Measurements from ENCODE around the gene ZC3HAV1. TPM values are rescaled to one million over a fixed set of nuclear protein-coding genes. Genes with fewer than 3 reads are reported as not detected.

The ZC3HAV1 gene
- total and polyA plus RNA-seq, 9 of the 15 experiments (the other 6 are each of a cell fraction or from before 2014, with no cell fraction given): 11.9 to 40.5 (median 23.9) TPM

DNA sequence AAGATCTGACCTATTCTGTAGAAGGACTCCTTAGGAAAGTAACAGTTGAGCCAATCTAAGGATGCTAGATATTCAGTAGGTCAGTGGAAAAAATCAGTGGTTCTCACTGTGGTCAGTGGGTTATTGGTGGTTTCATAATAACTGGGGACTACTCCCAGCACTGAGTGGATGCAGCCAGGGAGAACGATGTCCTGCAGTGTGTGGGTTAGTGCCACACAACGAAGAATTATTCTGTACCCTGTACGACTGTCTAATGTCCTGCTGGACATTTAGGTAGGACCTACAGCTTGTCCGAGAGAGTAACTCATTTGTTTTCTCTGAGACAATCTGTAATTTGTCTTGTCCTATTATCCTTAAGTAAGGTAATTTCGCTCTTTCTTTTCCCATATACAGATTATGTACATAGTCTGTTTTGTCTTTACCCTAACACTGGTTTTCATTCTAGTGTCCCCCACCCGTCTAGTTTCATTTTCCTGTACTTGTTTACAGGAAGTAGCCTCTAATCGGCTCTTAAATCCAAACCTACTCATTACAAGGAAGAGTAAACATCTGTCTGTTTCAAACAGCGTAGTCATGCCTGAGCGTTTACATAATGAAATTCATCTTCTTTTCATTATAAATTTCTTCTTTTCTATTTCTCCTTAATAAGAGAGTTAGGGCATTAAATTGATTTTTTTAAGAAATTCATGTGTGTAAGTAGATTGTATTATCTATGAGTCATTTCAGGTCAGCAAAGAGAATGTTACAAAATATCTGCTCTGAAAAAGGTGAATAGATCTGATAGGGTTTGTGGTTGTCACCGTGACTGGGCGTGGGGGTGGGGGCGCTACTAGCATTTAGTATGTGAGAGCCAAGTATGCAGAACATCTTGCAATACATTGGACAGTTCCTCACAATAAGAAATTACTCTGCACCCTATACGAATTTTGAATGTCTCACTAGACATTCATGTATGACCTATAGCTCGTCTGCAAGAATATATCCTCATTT, 65.4 kb downstream of the ZC3HAV1 start (continued):
- no peak for TF ChIP-seq POLR3G (IDR thresholded peaks at IDR 0.05; ENCODE audit: extremely low read depth, insufficient read length, insufficient replicate concordance)
- no peak for TF ChIP-seq MCM2 (IDR thresholded peaks at IDR 0.05; ENCODE audit: low read depth)
- peak; percentile 18; the same call in 1 of the 2 replicates for TF ChIP-seq PYGO2 (tag; IDR thresholded peaks at IDR 0.05)
- TF ChIP-seq POLR2B (IDR thresholded peaks at IDR 0.05; ENCODE audit: low read depth, partially characterized antibody): no peak
- TF ChIP-seq ZBTB17 (CRISPR knock-in tag; IDR thresholded peaks at IDR 0.05): no peak
- peak; percentile 82 for TF ChIP-seq ZNF644 (tag; IDR thresholded peaks at IDR 0.05; ENCODE audit: low read depth)
- TF ChIP-seq NFIC (IDR thresholded peaks at IDR 0.05): peak; percentile 80
- TF ChIP-seq PTBP1 (IDR thresholded peaks at IDR 0.05; ENCODE audit: low read depth, low read length): no peak
- peak; percentile 99 for TF ChIP-seq NFE2 (IDR thresholded peaks at IDR 0.05; ENCODE audit: low read depth)
- no peak for TF ChIP-seq JUNB (CRISPR knock-in tag; conservative IDR thresholded peaks at IDR 0.05)
- TF ChIP-seq, protein P1, sequence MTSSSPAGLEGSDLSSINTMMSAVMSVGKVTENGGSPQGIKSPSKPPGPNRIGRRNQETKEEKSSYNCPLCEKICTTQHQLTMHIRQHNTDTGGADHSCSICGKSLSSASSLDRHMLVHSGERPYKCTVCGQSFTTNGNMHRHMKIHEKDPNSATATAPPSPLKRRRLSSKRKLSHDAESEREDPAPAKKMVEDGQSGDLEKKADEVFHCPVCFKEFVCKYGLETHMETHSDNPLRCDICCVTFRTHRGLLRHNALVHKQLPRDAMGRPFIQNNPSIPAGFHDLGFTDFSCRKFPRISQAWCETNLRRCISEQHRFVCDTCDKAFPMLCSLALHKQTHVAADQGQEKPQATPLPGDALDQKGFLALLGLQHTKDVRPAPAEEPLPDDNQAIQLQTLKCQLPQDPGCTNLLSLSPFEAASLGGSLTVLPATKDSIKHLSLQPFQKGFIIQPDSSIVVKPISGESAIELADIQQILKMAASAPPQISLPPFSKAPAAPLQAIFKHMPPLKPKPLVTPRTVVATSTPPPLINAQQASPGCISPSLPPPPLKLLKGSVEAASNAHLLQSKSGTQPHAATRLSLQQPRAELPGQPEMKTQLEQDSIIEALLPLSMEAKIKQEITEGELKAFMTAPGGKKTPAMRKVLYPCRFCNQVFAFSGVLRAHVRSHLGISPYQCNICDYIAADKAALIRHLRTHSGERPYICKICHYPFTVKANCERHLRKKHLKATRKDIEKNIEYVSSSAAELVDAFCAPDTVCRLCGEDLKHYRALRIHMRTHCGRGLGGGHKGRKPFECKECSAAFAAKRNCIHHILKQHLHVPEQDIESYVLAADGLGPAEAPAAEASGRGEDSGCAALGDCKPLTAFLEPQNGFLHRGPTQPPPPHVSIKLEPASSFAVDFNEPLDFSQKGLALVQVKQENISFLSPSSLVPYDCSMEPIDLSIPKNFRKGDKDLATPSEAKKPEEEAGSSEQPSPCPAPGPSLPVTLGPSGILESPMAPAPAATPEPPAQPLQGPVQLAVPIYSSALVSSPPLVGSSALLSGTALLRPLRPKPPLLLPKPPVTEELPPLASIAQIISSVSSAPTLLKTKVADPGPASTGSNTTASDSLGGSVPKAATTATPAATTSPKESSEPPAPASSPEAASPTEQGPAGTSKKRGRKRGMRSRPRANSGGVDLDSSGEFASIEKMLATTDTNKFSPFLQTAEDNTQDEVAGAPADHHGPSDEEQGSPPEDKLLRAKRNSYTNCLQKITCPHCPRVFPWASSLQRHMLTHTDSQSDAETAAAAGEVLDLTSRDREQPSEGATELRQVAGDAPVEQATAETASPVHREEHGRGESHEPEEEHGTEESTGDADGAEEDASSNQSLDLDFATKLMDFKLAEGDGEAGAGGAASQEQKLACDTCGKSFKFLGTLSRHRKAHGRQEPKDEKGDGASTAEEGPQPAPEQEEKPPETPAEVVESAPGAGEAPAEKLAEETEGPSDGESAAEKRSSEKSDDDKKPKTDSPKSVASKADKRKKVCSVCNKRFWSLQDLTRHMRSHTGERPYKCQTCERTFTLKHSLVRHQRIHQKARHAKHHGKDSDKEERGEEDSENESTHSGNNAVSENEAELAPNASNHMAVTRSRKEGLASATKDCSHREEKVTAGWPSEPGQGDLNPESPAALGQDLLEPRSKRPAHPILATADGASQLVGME (CRISPR knock-in tag; IDR thresholded peaks at IDR 0.05): no peak
- TF ChIP-seq ZNF445 (CRISPR knock-in tag; IDR thresholded peaks at IDR 0.05; ENCODE audit: low read depth): 0 out of 2 replicates have a peak, but pooled peaks have one; percentile 39
- peak; percentile 64 for TF ChIP-seq DNMT1 (IDR thresholded peaks at IDR 0.05)
- TF ChIP-seq ZNF174 (CRISPR knock-in tag; IDR thresholded peaks at IDR 0.05): no peak
- 0 out of 2 replicates have a peak, but pooled peaks have one; percentile 18 for TF ChIP-seq SPI1 (IDR thresholded peaks at IDR 0.05; ENCODE audit: borderline replicate concordance, low read depth, low read length)
- TF ChIP-seq SMARCA4 (IDR thresholded peaks at IDR 0.05): peak; percentile 100
- TF ChIP-seq, protein P2, sequence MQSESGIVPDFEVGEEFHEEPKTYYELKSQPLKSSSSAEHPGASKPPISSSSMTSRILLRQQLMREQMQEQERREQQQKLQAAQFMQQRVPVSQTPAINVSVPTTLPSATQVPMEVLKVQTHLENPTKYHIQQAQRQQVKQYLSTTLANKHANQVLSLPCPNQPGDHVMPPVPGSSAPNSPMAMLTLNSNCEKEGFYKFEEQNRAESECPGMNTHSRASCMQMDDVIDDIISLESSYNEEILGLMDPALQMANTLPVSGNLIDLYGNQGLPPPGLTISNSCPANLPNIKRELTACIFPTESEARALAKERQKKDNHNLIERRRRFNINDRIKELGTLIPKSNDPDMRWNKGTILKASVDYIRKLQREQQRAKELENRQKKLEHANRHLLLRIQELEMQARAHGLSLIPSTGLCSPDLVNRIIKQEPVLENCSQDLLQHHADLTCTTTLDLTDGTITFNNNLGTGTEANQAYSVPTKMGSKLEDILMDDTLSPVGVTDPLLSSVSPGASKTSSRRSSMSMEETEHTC (IDR thresholded peaks at IDR 0.05): peak; percentile 87
- TF ChIP-seq, protein P3, sequence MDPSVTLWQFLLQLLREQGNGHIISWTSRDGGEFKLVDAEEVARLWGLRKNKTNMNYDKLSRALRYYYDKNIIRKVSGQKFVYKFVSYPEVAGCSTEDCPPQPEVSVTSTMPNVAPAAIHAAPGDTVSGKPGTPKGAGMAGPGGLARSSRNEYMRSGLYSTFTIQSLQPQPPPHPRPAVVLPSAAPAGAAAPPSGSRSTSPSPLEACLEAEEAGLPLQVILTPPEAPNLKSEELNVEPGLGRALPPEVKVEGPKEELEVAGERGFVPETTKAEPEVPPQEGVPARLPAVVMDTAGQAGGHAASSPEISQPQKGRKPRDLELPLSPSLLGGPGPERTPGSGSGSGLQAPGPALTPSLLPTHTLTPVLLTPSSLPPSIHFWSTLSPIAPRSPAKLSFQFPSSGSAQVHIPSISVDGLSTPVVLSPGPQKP (CRISPR knock-in tag; IDR thresholded peaks at IDR 0.05): no peak
- TF ChIP-seq IRF2 (CRISPR knock-in tag; IDR thresholded peaks at IDR 0.05): no peak
- TF ChIP-seq NFYB (IDR thresholded peaks at IDR 0.05; ENCODE audit: extremely low read depth, insufficient read length): no peak
- no peak for TF ChIP-seq ETV5 (CRISPR knock-in tag; IDR thresholded peaks at IDR 0.05; ENCODE audit: low read depth)

Data from K562 (cell line).